HG02943 (cell line): ENCODE results near the gene FGFR2.
"Not testable (repeated sequence)": the region's sequence is repeated elsewhere in the genome, so short reads cannot be mapped to it uniquely, and the experiment has no call there.

Source experiments
- ATAC-seq: cut with Tn5 transposase; IDR thresholded peaks from one replicate; pipeline ENCODE4 v1.9.1; 2021; ENCODE audit warnings: mild to moderate bottlenecking, low read depth, moderate library complexity; ENCODE audit not compliant: unreplicated experiment

FGFR2 gene

DNA sequence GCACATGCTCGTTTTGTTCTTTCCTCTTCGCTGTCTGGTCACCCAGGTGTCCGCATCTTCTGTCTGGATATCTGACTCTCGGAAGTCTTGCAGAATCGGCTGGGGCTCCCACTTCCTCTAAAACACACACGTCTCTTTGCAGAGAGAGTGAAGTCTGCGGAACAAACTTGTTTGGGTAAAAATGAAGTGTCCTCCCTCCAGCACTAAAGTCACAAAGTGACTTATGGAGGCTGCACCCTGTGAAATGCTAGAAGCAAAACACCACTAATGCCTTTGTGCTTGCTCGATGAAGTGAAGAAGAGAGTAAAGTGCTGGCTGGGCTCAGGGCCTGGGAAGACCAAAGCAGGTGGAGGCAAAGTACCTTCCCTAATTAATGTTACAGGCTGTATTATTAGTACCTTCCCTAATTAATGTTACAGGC is 71.4 kb downstream of the FGFR2 start:
- ATAC-seq, result no peak

DNA sequence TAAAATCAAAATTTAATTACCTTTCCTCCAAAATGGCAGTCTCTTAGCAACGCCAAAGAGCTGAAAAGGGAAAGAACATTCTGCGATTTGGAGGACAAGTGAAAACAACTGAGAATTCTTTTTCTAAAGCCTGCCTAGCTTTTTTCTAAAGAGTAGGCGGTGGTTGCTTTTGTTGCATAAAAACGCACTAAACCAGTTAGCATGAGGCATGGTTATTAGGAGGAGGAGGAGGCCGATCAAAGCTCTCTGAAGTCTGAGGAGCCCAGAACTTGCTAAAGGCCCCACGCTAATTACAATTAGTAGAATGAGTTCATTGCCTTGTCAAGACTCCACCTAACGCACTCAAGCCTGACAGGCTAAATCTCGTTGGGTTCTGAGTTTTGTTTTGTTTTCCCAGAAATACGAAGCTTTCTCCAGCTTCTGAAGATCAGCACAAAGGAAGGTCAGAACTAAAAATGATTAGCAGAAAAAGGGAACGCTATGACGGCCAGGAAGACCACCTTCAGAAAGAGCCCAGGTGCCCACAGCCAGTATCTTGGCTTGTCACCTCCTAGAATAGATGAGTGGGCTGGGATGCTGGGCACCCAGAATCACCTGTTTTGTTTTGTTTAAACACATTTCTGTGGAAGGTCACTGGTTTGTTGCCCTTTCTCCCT is 72.0 kb downstream of the FGFR2 start:
- no peak for ATAC-seq

DNA sequence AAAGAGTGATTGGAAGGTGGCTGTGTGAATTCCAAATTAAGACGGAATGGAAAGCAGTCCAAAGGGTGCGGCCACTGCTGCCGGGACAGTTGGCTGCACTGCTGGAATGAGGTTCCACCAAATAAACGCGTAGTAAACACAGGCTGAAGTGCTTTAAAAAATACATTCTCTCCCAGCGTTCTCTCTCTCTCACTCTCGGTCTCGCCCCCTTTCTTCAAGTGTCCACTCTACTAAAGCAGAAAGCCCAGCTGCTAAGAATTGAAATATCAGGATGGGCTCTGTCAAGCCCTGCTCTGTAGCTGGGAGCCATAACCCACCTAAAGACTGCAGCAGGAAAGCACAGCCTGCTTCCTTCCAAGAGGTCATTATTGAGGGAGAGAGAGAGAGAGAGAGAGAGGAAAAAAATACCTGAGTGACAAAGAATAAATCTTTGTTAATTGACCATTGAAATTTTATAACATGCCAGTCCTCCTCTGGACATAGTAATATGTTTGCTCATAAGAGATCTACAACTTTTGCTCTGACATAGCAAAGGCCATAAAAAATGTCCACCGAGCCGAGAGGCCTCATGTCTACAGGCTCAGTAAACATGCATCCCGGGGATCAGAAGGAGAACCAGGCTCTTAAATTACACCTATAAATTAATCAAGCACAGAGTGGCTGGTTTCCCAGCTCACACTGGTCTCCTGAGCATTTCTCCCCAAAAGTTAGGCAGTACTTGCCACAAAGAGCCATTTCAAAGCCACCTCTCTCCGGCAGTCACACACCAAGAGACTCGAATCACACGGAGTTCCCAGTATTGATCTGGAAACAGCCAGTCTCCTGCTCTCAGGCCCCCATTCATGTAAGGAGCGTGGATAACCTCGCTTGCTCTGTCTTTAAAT is 72.8 kb downstream of the FGFR2 start:
- ATAC-seq, result no peak

DNA sequence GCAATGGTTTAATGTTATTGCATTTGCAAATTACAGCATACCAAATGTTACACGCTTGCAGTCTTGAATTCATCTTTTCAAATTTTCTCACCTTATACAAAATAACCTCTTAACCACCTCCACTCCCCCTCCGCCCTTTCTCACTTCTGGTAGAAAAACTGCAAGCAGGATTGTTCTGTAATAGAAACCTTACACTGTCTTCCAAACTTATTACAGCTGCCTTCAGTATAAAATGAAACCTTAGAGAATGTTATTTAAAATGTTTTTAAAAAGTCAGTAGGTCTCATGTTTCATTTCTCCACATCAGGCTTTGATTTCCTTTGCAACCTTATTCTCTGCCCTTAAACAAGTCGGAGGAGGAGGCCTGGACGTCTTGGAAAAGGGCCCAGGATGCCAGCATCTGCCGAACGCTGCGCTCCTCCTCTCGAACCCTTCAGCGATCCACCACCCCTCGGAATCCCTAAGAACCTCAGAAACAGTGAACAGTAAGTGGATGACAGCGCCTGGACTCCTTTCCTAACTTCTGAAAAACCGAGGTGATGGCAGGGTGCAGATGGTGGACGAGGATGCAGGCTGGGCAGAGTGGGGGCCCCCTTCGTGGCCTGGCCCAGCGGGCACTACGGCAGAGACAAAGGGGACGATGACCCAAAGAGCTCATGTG is 74.0 kb downstream of the FGFR2 start:
- no peak for ATAC-seq

DNA sequence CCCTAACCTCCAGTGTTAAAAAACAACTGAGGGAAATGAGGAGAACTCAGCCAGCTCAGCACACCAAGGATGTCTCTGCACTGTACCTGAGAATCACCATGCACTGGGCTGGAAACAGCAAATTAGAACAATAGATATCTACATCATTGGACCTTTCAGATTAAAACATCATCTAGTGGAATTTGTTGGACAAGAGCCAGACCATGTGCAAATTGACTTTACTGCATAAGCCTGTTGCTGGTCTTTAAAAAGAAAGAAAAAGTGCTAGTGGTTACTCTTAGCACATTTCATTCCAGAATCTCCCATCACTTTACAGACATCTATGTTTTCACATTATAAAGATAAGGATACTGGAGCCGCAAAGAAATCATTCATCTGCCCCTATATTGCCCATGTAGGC is 75.4 kb downstream of the FGFR2 start:
- ATAC-seq, result no peak

DNA sequence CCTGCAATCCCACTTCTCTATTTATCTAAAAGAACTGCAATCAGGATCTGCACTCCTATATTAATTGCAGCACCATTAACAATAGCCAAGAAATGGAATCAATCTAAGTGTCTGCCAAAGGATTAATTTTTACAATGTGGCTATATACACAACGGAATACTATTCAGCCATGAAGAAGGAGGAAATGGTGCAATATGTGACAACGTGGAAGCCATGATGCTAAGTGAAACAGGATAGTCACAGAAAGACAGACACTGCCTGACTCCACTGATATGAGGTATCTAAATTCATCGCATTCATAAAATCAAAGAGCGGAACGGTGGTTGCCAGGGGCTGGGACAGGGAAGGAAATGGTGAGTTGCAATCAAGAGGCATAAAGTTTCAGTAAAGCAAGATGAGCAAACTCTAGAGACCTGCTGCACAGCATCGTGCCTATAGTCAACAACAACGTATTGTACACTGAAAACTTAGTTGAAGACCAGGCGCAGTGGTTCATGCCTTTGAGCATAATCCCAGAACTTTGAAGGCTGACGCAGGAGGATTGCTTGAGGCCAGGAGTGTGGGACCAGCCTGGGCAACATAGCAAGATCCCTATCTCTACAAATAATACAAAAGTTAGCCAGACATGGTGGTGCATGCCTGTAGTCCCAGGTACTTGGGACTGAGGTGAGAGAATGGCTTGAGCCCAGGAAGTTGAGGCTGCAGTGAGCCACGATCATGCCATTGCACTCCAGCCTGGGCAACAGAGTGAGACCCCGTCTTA is 76.3 kb downstream of the FGFR2 start:
- no peak for ATAC-seq

DNA sequence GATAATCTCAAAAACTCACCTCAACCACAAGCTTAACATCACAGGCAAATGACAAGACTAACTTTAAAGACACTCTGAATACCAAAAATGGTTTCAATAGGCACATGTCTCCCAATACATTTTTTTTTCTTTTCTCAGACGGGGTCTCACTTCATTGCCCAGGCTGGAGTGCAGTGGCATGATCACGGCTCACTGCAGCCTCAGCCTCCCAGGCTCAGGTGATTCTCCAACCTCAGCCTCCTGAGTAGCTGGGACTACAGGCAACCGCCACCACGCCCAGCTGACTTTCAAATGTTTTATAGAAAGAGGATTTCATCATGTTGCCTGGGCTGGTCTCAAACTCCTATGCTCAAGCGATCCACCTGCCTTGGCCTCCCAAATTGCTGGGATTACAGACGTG is 77.7 kb downstream of the FGFR2 start:
- not testable (repeated sequence) for ATAC-seq

DNA sequence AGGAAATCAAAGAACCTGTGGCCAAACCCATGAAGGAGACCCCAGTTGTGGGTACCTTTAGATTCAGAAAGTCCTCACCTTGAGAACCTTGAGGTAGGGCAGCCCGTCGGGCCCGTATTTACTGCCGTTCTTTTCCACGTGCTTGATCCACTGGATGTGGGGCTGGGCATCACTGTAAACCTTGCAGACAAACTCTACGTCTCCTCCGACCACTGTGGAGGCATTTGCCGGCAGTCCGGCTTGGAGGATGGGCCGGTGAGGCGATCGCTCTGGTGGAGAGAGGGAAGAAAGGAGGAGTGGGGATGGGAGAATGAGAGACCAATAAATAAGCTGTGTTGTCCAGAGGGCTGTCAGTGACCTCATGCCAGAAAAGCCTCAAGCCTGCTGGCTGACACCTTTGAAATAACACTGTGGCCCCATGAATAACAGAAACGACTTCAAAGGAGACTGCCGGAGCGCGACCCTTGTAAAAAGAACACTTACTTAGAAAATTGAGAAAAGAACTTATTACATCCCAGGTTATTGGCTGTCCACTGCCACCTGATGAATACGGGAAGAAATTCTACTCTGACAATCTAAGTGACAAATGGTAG is 78.2 kb downstream of the FGFR2 start:
- no peak for ATAC-seq

DNA sequence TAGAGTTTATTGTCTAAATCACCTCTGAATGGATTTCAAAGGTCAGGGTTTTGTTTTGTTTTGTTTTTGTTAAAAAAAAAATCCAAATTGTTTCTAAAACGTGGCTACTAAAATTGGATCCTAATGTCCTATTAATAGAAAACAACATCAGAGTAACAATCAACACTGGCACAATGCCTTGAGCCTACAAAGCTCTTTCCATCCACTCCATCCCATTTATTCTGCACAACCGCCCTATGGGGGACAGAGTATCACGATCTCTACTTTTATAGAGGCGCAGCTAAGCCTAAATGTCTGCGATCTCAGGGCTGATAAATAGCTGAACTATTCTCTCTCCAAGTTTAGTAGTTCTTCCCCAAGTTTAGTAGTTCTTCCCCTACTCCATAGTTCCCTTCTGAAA is 78.8 kb downstream of the FGFR2 start:
- no peak for ATAC-seq

DNA sequence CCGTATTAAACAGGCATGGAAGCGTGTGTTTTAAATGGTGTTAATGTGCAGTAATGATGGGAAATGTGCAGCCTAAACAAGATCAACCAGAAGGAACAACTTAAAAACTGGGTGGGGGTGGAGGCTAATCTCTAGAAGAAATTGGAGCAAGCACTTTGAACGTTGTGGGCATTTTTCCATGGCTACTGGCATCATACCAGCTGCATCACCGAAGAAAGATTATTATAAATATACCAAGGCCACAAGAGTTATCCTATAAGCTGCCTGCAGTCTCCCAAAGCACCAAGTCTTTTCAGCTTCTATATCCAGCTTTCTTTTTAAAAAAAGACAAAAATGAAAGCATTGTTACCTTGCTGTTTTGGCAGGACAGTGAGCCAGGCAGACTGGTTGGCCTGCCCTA is 79.9 kb downstream of the FGFR2 start:
- ATAC-seq, result no peak

DNA sequence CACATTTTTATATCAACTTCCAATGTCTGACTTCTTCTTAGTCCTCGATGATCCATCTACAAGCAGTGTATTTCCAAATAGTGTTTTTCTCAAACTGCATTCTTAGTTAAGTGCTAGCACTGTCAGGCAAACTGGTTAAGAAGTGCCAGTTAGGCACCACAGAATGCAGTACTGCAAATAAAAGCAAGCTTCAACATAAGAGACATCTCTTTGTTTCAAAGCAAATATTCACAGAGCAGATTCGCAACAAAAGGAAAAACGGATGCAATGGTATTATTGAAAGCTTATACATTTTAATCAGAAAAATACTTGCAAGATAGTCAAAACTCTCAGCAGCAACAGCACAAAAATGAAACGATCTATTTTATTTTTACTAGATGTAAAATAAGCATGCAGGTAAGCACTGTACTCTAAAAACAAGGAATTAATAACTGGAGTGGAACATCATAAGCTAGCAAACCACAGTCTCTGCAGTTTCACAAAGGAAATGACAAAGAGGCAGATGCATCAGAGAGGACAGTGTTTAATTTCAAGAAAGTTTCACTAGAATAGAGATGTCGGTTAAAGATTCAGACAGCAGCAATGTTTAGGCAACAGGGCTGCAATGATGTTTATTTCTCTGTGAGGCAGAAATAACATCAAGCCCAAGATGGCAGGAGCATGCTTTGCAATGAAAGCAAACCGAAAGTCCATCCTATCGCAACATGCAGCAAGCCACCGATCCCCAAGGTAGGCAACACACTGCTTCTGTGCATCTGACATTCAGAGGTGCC is 82.0 kb downstream of the FGFR2 start:
- ATAC-seq, result peak; percentile 94

DNA sequence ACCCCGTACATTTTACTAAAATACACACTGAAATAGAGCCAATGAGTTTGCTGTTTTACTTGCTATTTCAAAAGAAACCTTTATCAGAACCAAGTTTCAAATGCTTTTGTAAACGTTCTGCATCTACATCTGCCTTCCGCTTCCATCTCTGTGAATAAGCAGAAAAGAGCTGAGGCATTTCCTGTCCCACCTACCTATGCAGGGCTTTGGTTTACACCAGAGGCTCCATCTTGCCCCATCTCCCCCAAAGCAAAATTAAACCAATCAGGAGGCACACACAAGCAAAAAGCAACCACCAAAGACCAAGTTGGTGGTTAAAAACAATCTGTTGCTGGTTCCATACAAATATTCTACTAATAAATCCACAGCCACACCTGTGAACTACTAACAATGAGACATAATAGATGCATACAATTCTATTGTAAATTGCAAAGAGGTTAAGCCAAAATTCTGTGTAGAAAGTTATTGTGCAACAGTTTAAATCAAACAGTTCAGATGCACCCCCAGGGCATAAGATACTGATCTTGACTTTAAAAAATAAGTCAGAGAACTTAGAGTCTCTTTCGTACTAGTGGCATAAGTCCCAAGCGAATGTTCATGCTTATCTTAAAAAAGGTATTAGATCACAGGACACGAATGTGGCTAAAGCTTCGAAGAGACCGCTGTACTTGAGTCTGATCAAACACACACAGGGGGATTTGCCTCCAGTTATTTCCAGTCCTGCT is 83.9 kb downstream of the FGFR2 start:
- no peak for ATAC-seq

DNA sequence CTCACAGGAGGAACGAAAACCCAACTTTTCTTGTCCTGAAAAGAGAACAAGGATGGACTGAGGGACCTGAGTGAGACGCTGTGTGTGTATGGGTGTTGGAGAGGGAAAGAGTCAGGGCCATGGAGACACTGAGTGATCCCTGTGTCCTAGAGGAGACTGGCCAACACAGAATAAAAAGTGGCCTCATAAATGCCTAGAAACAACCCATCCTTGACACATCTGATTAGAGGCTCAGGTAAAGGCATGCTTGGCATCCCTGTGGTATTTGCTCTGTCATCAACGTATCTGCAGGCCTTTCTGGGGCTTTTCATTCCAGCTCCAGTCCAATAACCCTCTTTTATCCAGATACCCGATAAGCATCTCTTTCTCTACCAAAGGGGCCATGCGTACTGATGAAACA is 86.3 kb downstream of the FGFR2 start:
- no peak for ATAC-seq

DNA sequence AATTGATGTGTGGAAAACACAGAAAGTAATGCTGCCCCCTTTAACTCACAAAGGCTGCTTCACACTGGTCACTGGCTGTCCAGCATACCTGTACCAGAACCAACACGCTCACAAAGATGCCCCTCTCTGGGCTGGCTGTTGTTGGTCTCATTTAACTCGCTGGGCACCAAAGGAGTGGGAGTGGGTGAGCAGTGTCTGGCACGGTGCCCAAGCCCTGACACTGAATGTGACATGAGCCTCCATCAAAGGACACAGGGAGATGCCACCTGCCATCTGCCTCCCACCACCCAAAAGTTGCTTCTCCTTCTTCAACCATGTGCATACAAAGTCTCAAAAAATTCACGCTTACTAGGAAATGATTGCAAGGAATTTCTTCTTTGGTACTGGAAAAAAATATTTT is 86.8 kb downstream of the FGFR2 start:
- ATAC-seq, result no peak

DNA sequence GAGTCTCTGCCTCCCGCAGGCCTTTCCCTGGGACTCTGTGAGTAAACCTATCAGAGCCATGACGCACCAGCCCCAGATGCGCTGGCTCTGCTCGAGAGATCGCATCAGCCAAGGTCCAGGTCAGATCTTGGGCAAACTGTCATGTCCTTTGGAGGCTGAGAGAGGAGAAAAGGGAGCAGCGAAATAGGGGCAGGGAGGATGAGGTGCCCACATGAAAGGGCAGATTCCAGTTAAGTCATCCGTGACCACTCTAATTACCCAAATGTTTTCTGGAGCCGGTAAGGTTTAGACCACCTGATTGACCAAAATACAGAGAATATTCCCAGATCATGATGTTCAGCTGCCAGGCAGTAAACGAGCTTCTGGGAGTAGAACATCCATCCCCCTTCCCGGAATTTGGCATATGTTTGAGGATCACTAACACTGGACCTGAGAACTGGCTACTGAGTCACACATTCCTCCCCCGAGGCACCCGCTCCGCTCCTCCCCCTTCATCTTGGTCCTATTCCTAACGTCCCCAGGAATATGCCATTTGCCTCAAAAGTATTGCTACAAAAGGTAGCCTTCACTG is 88.0 kb downstream of the FGFR2 start:
- ATAC-seq, result no peak

DNA sequence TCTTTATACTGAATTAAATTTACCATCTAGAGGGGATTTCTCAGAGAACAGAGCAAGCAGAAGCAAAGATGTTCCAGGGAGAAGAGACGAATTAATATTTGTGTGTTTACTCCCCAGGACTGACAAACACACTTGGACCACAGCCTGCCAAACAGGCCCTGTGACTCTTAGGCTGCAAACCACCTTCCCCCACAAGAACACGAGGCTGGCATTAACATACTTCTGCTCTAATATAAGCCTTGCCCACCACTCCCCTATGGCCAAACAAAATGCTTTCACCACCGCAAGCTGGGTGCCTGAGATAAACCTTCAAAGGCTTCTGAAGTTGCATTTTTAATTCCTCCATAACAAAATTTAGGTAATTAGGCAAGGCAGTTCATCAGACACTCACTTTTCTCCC is 88.4 kb downstream of the FGFR2 start:
- ATAC-seq, result no peak

DNA sequence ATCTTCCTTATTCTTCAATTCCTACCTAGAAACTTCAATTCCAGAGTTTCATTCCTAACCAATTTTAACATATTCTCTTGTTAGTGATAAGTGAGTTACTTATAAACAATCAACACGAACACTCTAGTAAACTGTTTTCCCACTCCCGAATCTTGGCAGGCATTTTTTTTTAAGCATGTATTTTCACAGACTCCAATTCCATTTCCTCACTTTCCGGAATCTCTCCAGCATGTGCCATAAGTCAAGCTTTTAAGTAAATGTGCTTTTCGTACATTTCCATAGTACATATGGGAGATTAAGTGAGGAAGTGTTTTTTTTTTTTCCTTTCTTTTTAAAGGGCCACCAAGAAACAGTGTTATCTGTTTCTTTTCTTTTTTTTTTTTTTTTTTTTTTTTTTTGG is 89.1 kb downstream of the FGFR2 start:
- ATAC-seq, result no peak

DNA sequence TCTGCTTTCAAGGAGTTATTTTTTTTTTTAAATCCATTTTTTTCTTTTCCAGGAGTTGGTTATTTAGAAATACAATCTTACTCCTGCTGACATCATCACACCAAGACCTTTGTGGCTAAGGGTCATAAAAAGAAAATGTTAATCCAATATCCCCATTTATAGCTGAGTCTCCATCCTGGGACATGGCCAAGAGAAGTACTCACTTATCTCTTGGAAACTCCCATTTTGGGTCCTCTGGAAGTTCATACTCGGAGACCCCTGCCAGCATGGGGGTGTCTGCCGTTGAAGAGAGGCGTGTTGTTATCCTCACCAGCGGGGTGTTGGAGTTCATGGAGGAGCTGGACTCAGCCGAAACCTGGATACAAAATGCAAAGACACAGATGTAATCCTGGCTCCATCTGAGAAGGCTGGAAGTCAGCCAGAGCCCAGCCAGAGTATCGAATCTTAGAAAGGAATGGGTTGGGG is 94.6 kb downstream of the FGFR2 start:
- ATAC-seq, result no peak

DNA sequence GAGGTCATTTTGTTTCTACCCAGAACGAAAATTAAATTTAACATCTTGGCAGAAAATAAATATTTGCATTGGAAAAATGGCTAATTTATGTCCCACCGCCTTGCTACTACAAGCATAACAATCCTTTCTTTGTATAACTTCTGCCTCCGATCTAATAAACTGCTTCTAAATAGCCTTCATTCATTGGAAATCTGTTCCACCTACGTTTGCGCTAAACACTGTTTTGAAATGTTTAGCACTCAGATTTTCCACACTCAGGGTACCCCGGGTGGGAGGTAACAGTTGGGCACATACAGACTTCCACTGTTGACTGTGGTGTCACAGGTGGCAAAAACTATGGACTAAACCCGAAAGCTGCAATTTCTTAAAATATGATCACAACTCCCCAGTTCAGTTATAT is 96.4 kb downstream of the FGFR2 start:
- no peak for ATAC-seq
